Activated CD8-positive, alpha-beta memory T cell treated with anti-CD3 and anti-CD28 coated beads for 4 hours (primary cell): ENCODE measurements around the gene HOXA5.

Experiments used
- DNase-seq, 2 donors: peaks; one replicate each; pipeline ENCODE4 v3.0.0-alpha.2; 2020; ENCODE audit warnings: low read depth in 2 of 2

The HOXA5 gene

GRCh38 chr7:27095897-27096767 is 47.3 kb downstream of the HOXA5 start, which contains the start of gene HOXA1:
Gene HOXA1, minus strand, starts transcription at chr7:27096000. Its CDS starts 88 bp downstream, at chr7:27095912.
- DNase-seq: peak; percentile 58 to 66

- no peak for DNase-seq
Measured at GRCh38 chr7:27095050-27095896, 48.2 kb downstream of the HOXA5 start.

- no peak for DNase-seq
Measured at GRCh38 chr7:27094304-27095049, 49.0 kb downstream of the HOXA5 start.

GRCh38 chr7:27093184-27093895 is 50.1 kb downstream of the HOXA5 start:
- DNase-seq: no peak

- DNase-seq: no peak
Measured at GRCh38 chr7:27092819-27093110, 50.7 kb downstream of the HOXA5 start.

- no peak for DNase-seq
Measured at GRCh38 chr7:27091941-27092818, 51.3 kb downstream of the HOXA5 start.

GRCh38 chr7:27091105-27091504 is 52.4 kb downstream of the HOXA5 start:
- no peak for DNase-seq
